ENCODE data around the gene DEFB118.
"Not testable (repeated sequence)": the region's sequence is repeated elsewhere in the genome, so short reads cannot be mapped to it uniquely, and the experiment has no call there.

The DEFB118 gene, protein sequence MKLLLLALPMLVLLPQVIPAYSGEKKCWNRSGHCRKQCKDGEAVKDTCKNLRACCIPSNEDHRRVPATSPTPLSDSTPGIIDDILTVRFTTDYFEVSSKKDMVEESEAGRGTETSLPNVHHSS

DNA sequence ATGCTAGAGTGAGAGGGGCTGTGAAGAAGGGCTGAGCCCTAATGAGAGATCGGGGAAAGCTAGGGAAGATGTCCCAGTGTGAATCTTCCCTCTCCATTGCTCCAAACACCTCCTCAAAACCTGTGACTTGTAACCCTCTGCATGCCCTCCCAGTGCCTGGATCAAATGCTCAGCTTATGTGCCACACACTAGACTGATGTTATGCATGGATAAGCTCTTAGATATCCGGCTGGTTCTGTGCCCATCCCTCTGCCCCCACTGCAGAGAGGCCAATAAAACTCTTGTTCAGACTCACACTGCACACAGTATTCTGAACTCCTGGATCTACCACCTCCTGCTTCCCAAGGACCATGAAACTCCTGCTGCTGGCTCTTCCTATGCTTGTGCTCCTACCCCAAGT, at the start of gene DEFB118:
Gene DEFB118 (plus strand): TSS at position 301 of the 400 bp plus-strand sequence. CDS start 50 bp downstream, at position 351.
- no peak for DNase-seq (ENCODE audit: low read depth)

DNA sequence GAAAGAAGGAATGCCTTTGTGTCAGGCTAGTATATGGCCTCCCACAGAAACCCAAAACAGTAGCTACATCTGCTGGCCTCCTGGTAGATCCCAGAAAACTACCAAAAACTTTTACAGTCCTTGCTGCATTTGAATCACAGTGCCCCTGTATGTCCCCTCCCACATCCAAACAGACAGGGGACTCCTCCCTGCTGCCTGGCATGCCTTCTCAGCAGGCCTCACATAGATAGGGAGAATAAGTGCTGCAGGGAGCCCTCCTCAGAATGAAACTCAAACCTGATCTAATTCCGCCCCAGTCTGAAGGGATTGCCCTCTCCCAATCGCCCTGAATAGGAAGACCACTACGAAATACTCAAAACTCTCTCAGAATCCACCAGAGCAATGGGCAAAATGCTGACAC, 45.9 kb upstream of the DEFB118 start:
- DNase-seq (ENCODE audit: low read depth): no peak

DNA sequence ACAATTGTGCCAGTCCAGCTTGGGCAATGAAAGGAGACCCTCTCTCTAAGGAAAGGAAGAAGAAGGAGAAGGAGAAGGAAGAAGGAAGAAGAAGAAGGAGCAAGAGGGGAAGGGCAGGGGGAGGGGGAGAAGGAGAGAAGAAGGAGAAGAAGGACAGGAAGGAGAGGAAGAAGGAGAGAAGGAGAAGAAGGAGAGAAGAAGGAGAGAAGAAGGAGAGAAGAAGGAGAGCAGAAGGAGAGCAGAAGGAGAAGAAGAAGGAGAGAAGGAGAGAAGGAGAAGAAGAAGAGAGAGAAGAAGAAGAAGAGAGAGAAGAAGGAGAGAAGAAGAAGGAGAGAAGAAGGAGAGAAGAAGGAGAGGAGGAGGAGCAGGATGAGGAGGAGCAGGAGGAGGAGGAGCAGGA, 37.5 kb upstream of the DEFB118 start:
- no peak for DNase-seq (ENCODE audit: low read depth)

DNA sequence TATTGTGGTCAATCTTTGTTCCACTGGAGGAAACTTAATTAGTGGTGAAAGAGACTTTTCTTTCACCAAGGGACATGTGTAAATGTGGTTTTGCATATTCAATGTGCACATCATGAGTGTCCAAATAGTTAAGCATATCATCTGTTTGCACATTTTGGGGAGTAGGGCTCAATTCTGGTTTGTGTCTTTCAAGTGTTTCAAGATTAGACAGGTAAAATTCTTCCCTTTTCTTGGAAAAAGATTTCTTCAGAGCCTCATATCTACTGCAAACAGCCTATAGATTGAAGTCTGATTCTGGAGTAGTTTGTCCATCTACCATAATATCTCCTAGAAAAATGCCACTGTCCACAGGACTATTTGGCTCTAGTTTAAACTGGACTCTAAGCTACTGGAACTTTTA, 26.9 kb upstream of the DEFB118 start:
- no peak for DNase-seq (ENCODE audit: low read depth)

DNA sequence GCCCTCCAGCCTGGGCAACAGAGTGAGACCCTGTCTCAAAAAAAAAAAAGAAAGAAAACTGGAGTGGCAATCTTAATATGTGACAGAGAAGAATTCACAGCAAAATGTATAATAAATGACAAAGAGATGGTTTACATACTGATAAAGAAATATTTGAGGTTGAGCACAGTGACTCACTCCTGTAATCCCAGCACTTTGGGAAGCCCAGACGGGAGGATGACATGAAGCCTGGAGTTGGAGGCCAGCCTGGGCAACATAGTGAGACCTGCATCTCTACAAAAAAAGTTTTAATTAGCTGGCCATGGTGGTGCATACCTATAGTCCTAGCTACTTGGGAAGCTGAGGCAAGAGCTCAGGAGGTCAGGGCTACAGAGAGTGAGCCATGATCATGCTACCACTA, 12.4 kb upstream of the DEFB118 start:
- DNase-seq (ENCODE audit: low read depth): no peak

DNA sequence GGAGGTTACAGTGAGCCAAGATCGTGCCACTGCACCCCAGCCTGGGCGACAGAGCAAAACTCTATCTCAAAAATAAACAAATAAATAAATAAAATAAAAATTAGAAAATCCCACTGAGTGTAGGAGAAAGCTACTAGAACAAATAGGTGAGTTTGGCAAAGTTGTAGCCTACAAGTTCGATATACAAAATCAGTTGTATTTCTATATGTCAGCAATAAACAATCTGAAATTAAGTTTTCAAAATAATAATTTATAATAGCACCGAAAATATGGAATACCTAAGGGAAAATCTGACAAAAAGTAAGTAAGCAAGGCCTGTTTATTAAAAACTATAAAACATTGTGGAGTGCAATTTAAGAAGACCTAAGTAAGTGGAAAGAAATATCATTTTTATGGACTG, 5.1 kb upstream of the DEFB118 start:
- no peak for DNase-seq (ENCODE audit: low read depth)

DNA sequence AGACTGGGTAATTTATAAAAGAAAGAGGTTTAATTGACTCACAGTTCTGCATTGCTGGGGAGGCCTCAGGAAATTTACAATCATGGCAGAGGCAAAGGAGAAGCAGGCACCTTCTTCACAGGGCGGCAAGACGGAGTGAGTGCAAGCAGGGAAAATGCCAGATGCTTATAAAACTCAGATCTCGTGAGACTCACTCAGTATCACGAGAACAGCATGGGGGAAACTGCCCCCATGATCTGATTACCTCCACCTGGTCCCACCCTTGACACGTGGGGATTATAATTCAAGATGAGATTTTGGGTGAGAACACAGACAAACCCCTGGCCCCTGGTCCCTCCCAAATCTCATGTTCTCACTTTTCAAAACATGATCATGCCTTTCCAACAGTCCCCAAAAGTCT, 4.1 kb upstream of the DEFB118 start:
- not testable (repeated sequence) for DNase-seq (ENCODE audit: low read depth)

DNA sequence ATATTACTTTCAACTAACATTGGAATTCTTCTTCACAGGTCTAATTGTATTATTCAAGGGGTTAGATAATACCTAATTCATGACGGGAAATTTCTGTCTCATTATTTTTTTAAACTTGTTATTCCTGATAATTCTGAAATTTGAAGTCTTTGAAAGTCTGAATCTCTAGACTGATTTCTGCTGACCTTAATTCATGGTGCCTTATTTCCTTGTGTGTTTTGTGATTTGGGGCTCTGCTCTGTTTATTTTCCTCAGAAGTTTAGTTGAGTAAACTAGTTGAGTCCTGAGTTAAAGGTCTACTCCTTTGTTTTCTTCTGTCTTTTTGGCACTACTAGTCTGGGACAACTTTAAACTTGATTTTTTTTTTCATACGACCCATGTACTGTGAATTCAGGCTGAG, 5.9 kb downstream of the DEFB118 start:
- DNase-seq (ENCODE audit: low read depth): no peak

DNA sequence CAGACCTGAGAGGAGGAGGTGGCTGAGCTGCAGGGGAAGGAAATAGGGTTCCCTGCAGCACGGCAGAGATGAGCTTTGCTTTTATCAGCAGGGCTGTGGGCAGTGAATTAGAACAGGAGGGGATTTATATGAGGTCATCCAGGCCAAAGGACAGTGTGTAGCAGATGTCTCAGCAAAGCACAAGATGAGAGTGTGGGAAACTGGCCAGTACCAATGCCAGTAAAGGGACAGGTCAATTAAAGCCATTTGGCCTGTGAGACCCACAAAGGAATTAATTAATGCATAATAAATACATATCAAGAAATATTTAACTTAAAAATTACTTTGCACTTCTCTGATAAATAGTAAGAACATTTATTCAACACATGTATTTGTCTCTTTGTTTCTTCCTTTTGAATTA, 22.1 kb downstream of the DEFB118 start, which contains the start of gene DEFB119:
Gene DEFB119 (minus strand): TSS at position 101 of the 400 bp plus-strand sequence. CDS start 107 bp downstream, outside the sequence.
- no peak for DNase-seq (ENCODE audit: low read depth)

DNA sequence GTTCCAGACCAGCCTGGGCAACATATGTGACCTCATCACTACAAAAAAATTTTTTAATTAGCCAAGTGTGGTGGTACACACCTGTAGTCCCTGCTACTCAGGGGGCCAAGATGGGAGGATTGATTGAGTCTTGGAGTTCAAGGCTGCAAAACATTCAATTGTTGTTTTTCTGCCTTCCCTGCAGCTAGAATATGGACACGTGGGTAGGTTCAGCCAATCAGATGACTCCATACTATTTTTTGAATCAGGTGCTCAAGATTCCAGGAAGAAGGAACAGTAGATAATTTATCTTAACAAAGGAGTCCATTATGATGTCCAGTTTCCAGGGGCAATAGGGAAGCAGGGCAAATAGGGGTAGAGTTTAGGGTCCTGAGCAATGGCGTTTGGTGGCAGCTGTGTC, 24.4 kb downstream of the DEFB118 start:
- no peak for DNase-seq (ENCODE audit: low read depth)

DNA sequence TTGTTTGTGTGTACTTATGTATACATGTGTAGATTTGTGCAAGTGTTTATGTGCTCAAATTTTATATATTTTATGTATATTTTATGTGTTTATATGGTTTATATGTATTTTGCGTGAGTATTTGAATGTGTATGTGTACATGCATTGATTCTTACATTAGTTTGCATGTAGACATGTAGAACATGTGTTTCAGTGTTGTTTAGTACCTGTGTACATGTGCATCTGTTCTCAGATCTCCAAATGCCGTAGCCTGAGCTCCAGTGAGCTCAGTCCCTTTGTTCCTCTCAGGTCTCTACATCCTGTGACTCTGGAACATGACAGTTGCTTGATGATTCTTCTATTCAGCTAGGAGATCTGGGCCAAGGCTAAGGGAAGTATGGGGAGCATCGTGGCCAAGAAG, 26.5 kb downstream of the DEFB118 start:
- no peak for DNase-seq (ENCODE audit: low read depth)

DNA sequence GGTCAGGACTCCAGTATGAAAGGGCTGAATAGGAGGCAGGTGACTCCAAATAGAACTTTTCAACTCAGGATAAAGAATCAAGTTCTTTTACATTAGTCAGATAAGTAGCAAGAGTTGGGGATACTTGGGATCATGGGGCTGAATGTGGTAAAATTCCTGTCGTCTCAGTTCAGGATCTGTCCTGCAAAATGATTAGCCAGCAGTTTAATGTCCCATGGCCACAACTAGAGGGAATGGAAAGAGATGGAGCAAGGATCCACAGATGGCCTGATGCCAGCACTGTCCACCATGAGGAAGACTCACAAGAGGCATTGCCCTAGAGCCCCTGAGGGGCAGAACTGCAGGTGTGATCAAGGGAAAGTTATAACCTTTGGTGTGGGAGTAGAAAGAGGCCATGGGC, 35.5 kb downstream of the DEFB118 start:
- no peak for DNase-seq (ENCODE audit: low read depth)

DNA sequence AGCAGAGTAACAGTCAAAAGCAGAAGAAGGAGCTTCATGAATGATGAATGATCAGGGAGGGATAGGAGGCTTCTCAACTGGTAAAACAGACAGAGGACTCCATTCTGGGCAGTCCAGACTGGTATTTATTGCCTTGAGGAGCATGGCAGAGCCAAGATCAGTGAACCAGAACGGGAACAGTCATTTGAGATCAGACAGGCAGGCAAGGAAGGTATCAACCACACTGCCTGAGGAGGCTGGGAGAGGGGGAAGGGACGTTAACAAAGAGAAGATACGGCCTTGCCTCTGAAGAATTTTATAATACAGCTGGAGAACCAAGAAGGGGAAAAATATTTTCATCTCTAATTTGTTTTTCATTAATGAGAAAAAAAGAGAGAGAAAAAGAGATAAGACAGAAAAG, 37.7 kb downstream of the DEFB118 start, which contains the start of gene DEFB121:
Gene DEFB121 (minus strand): TSS at position 101 of the 400 bp plus-strand sequence. CDS start 63 bp downstream, at position 38.
- no peak for DNase-seq (ENCODE audit: low read depth)

DNA sequence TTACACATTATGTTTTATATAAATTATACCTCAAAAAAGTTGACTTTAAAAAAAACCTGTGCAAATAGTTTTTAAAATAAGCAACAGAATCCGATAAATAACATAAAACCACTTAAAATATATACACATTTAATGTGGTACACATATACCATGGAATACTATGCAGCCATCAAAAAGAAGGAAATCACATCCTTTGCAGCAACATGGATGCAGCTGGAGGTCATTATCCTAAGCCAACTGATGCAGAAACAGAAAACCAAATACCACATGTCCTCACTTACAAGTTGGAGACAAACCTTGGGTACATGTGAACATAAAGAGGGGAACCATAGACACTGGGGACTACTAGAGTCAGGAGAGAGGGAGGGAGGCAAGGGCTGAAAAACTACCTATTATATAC, 41.6 kb downstream of the DEFB118 start:
- DNase-seq (ENCODE audit: low read depth): no peak

DNA sequence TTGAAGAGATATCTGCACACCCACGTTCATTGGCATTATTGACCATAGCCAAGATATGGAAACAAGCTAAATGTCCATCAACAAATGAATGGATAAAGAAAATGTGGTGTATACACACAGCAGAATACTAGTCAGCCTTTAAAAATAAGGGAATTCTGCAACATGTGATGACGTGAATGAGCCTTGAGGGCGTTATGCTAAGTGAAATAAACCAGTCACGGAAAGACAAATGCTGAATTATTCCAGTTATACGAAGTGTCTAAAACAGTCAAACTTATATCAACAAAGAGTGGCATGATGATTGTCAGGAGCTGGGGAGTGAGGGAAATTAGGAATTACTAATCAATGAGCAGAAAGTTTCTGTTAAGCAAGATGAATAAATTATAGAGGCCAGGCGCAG, 46.0 kb downstream of the DEFB118 start:
- no peak for DNase-seq (ENCODE audit: low read depth)

DNA sequence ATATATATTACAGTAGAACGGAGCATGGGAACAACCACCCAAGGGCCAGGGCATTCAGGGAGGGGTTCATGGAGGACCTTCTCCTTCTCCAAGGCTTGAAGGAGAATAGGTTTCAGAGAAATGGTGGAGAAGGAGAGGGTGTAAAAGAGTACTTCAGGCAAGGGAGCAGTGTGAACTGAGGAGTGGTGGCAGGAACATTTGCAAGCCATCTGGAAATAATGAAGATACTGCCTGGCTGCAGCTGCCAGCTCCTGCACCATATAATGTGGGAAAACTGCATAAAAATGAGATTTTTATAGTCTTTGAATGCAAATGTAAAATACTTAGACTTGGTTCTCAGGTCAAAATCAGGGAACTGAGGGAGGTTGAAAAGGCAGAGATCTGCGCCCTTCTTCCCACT, 47.3 kb downstream of the DEFB118 start:
- no peak for DNase-seq (ENCODE audit: low read depth)

DNA sequence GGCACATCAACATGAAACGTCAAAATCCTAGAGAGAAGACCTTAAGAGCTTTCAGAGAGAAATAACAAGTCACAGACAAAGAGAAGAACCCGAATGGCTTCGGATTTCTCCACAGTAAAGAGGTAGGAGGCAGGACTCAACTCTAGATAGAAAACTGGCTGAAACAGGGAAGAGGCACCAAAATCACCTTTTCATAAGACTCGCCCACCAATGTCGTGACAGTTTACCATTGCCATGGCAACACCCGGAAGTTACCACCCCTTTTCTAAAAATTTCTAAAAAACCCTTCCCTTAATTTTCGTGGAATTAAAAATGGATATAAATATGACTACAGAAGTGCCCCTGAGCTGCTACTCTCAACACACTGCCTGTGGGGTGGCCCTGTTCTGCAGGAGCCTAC, 49.9 kb downstream of the DEFB118 start:
- no peak for DNase-seq (ENCODE audit: low read depth)
